Tibial nerve (tissue), 4 donors: ENCODE data around the gene ATP8B1. TPM values are rescaled to one million over a fixed set of nuclear protein-coding genes. Genes with fewer than 3 reads are reported as not detected.

ENCODE experiments used
- DNase-seq, 2 donors: peaks; one replicate each; pipeline ENCODE4 v3.0.0-alpha.2; 2019; ENCODE audit warnings: low spot score in 2 of 2
- H3K27ac ChIP-seq, 4 donors: fragments of 200-600 bp; sonication (generic) in 3 of 4; one replicate each; pipeline ENCODE4 v1.5.1; 2017 to 2019; ENCODE audit warnings: mild to moderate bottlenecking in 1 of 4
- H3K27me3 ChIP-seq, 2 donors: fragments of 200-600 bp; sonication (generic) in 1 of 2; one replicate each; pipeline versions ENCODE4 v1.5.1 to v1.6.0; 2017 to 2019
- H3K36me3 ChIP-seq, 3 donors: fragments of 200-600 bp; sonication (generic); one replicate each; pipeline ENCODE4 v1.5.1; 2018 to 2019
- H3K4me1 ChIP-seq, 4 donors: fragments of 200-600 bp; sonication (generic) in 3 of 4; one replicate each; pipeline ENCODE4 v1.5.1; 2017 to 2019
- H3K4me3 ChIP-seq, 4 donors: fragments of 200-600 bp; sonication (generic) in 3 of 4; one replicate each; pipeline ENCODE4 v1.5.1; 2017 to 2019; ENCODE audit warnings: mild to moderate bottlenecking in 1 of 4, moderate library complexity in 1 of 4
- H3K9me3 ChIP-seq, 4 donors: fragments of 200-600 bp; sonication (generic) in 3 of 4; one replicate each; pipeline ENCODE4 v1.5.1; 2017 to 2019
- CTCF ChIP-seq, 5 experiments: fragments of 200-600 bp in 3 of 5; fragments of 450-650 bp in 2 of 5; sonication (generic) in 3 of 5; IDR thresholded peaks; one replicate each; pipeline ENCODE4 v1.5.1; 2016 to 2019; ENCODE audit warnings: antibody characterized with exemption in 5 of 5, mild to moderate bottlenecking in 3 of 5, moderate library complexity in 2 of 5
- EP300 ChIP-seq, 2 donors: sonication (generic); formaldehyde crosslinking; IDR thresholded peaks; one replicate each; pipeline ENCODE4 v1.6.1; 2017; ENCODE audit warnings: antibody characterized with exemption in 2 of 2, mild to moderate bottlenecking in 1 of 2
- POLR2A ChIP-seq, 2 donors: fragments of 450-650 bp; IDR thresholded peaks; one replicate each; pipeline ENCODE4 v1.6.1; 2017; ENCODE audit warnings: antibody characterized with exemption in 2 of 2, mild to moderate bottlenecking in 2 of 2, moderate library complexity in 2 of 2
- WGBS, 2 donors: methylation state at CpG; one replicate each; pipeline ENCODE4 v1.1.5; 2018; 5-methylcytosine and 5-hydroxymethylcytosine counted together
- total RNA-seq, 4 donors: library from RNA; depleted of rRNA; stranded (reverse); fragments of >200 nt; gene quantifications; one replicate each; pipeline ENCODE4 v1.1.0, GENCODE V29; 2016

The ATP8B1 gene
- total RNA-seq, 4 donors from 2014 or later: 8.0 to 25.8 (median 12.4) TPM

- 70 to 71% methylated on average over 5 of the region's 5 CpGs for WGBS, 2 donors
- no peak for TF ChIP-seq CTCF (IDR thresholded peaks at IDR 0.05)
- no peak for TF ChIP-seq EP300 (IDR thresholded peaks at IDR 0.05)
- no peak for TF ChIP-seq POLR2A (IDR thresholded peaks at IDR 0.05)
- H3K4me1 ChIP-seq: peaks cover 0 to 22% (median 2%) of the 10 kb centered on the region in 4 donors
- H3K4me3 ChIP-seq: no peak overlapping the region
- no peak for DNase-seq
- peaks cover 0 to 5% (median 0%) of the 10 kb centered on the region in 4 donors for H3K9me3 ChIP-seq
- H3K36me3 ChIP-seq: peaks cover 0 to 5% (median 0%) of the 10 kb centered on the region in 3 donors
- H3K27me3 ChIP-seq: no peaks in the 10 kb centered on the region
- H3K27ac ChIP-seq: no peak overlapping the region
These were observed 133.1 kb downstream of the ATP8B1 start for GRCh38 chr18:57670046-57670445.

GRCh38 chr18:57668021-57668420, 135.1 kb downstream of the ATP8B1 start:
- Histone ChIP-seq H3K4me1 (peaks cover 0 to 25% (median 2%) of the 10 kb centered on the region in 4 donors), H3K36me3 (no peaks in the 10 kb centered on the region), H3K9me3 (peaks cover 0 to under 1% (median 0%) of the 10 kb centered on the region in 4 donors), H3K27ac (no peak overlapping the region), H3K27me3 (no peaks in the 10 kb centered on the region), H3K4me3 (no peak overlapping the region)
- WGBS, 2 donors: 40 to 44% methylated on average over 4 of the region's 4 CpGs
- DNase-seq: no peak
- no peak for TF ChIP-seq POLR2A (IDR thresholded peaks at IDR 0.05)
- peak in 1 of 2 donors; percentile 33 for TF ChIP-seq EP300 (IDR thresholded peaks at IDR 0.05)
- TF ChIP-seq CTCF (IDR thresholded peaks at IDR 0.05): no peak

- peak in 1 of 2 donors; percentile 36 for DNase-seq
- TF ChIP-seq POLR2A (IDR thresholded peaks at IDR 0.05): no peak
- TF ChIP-seq EP300 (IDR thresholded peaks at IDR 0.05): peak in 1 of 2 donors; percentile 67
- TF ChIP-seq CTCF (IDR thresholded peaks at IDR 0.05): no peak
- no peaks in the 10 kb centered on the region for H3K27me3 ChIP-seq
These were observed 136.2 kb downstream of the ATP8B1 start for GRCh38 chr18:57666818-57667497.

GRCh38 chr18:57664568-57665165, 138.4 kb downstream of the ATP8B1 start:
- DNase-seq: no peak
- H3K4me1 ChIP-seq: peaks cover 0 to 25% (median 2%) of the 10 kb centered on the region in 4 donors
- H3K9me3 ChIP-seq: no peaks in the 10 kb centered on the region
- TF ChIP-seq EP300 (IDR thresholded peaks at IDR 0.05) (no peak), POLR2A (IDR thresholded peaks at IDR 0.05) (no peak), CTCF (IDR thresholded peaks at IDR 0.05) (no peak)
- H3K4me3 ChIP-seq: no peak overlapping the region
- no peaks in the 10 kb centered on the region for H3K36me3 ChIP-seq
- 47 to 51% methylated on average over 2 of the region's 2 CpGs for WGBS, 2 donors
- no peak overlapping the region for H3K27ac ChIP-seq
- H3K27me3 ChIP-seq: no peaks in the 10 kb centered on the region

More at GRCh38 chr18:57666818-57667497, 136.2 kb downstream of the ATP8B1 start:
- Histone ChIP-seq H3K4me1 (peaks cover 0 to 25% (median 2%) of the 10 kb centered on the region in 4 donors), H3K27ac (no peak overlapping the region), H3K9me3 (no peaks in the 10 kb centered on the region), H3K36me3 (no peaks in the 10 kb centered on the region), H3K4me3 (no peak overlapping the region)
- WGBS, 2 donors: 75 to 82% methylated on average over 6 of the region's 6 CpGs

GRCh38 chr18:57660961-57661360, 142.2 kb downstream of the ATP8B1 start:
- Histone ChIP-seq H3K27me3 (no peaks in the 10 kb centered on the region), H3K9me3 (peaks cover 0 to 5% (median under 1%) of the 10 kb centered on the region in 4 donors), H3K27ac (no peak overlapping the region), H3K4me1 (peaks cover 0 to 12% (median 1%) of the 10 kb centered on the region in 4 donors), H3K36me3 (peaks cover 0 to 3% (median 0%) of the 10 kb centered on the region in 3 donors), H3K4me3 (no peak overlapping the region)
- DNase-seq: no peak
- TF ChIP-seq EP300 (IDR thresholded peaks at IDR 0.05): no peak
- TF ChIP-seq CTCF (IDR thresholded peaks at IDR 0.05): no peak
- TF ChIP-seq POLR2A (IDR thresholded peaks at IDR 0.05): no peak
- 84 to 87% methylated on average over 11 of the region's 11 CpGs for WGBS, 2 donors
